MM.1S (cell line): ENCODE measurements around the gene JAK3.

Experiments used
- DNase-seq: peaks from one replicate; pipeline ENCODE4 v3.0.0-alpha.2; 2015
- H2AFZ ChIP-seq: fragments of 300-600 bp; sonication (generic); 2 replicates; pipeline ENCODE4 v1.6.0; 2016; ENCODE audit warnings: antibody characterized with exemption, low read length
- H3F3A ChIP-seq: fragments of 300-600 bp; sonication (generic); 2 replicates; pipeline ENCODE4 v1.6.1; 2016; ENCODE audit warnings: mild to moderate bottlenecking, antibody characterized with exemption, low read length, moderate library complexity, mixed read lengths; ENCODE audit not compliant: insufficient read depth
- H3K27ac ChIP-seq: fragments of 300-600 bp; sonication (generic); 2 replicates; pipeline ENCODE4 v1.5.1; 2016; ENCODE audit warnings: mild to moderate bottlenecking, low read length
- H3K27me3 ChIP-seq: fragments of 300-600 bp; sonication (generic); replicated peaks from 2 replicates; pipeline ENCODE4 v1.6.0; 2016; ENCODE audit warnings: low read length; ENCODE audit not compliant: insufficient read depth
- H3K36me3 ChIP-seq: fragments of 300-600 bp; sonication (generic); replicated peaks from 2 replicates; pipeline ENCODE4 v1.6.1; 2016; ENCODE audit warnings: mild to moderate bottlenecking, low read length, mixed read lengths; ENCODE audit not compliant: insufficient read depth
- H3K4me1 ChIP-seq: fragments of 300-600 bp; sonication (generic); 2 replicates; pipeline ENCODE4 v1.6.1; 2016; ENCODE audit warnings: low read length, mixed read lengths
- H3K4me2 ChIP-seq: fragments of 300-600 bp; sonication (generic); 2 replicates; pipeline ENCODE4 v1.6.0; 2016; ENCODE audit warnings: low read depth, low read length
- H3K4me3 ChIP-seq: fragments of 300-600 bp; sonication (generic); 2 replicates; pipeline ENCODE4 v1.5.1; 2016; ENCODE audit warnings: low read length, mixed read lengths
- H3K79me2 ChIP-seq: fragments of 300-600 bp; sonication (generic); 2 replicates; pipeline ENCODE4 v1.6.1; 2016; ENCODE audit warnings: mixed run types, low read length, mixed read lengths
- H3K9ac ChIP-seq: fragments of 300-600 bp; sonication (generic); 2 replicates; pipeline ENCODE4 v1.6.1; 2016; ENCODE audit warnings: low read length, mixed read lengths
- H3K9me2 ChIP-seq: fragments of 300-600 bp; sonication (generic); replicated peaks from 2 replicates; pipeline ENCODE4 v1.6.1; 2016; ENCODE audit warnings: mild to moderate bottlenecking, low read length, mixed read lengths; ENCODE audit not compliant: insufficient read depth
- H3K9me3 ChIP-seq: fragments of 300-600 bp; sonication (generic); replicated peaks from 2 replicates; pipeline ENCODE4 v1.6.1; 2016; ENCODE audit warnings: mild to moderate bottlenecking, low read length, mixed read lengths; ENCODE audit not compliant: insufficient read depth
- H4K20me1 ChIP-seq: fragments of 300-600 bp; sonication (generic); 2 replicates; pipeline ENCODE4 v1.6.1; 2016; ENCODE audit warnings: mild to moderate bottlenecking, low read length, moderate library complexity, mixed read lengths; ENCODE audit not compliant: insufficient read depth
- EZH2 ChIP-seq: fragments of 300-600 bp; sonication (generic); optimal IDR thresholded peaks from 2 replicates; pipeline ENCODE3; 2017; ENCODE audit warnings: low read depth, mild to moderate bottlenecking, antibody characterized with exemption, low read length, mixed read lengths
- EZH2phosphoT487 ChIP-seq: fragments of 300-600 bp; sonication (generic); IDR thresholded peaks from 2 replicates; pipeline ENCODE4 v1.6.1; 2018; ENCODE audit warnings: antibody characterized with exemption, low read length
- TF ChIP-seq, protein P1 (sequence below): fragments of 300-600 bp; sonication (generic); IDR thresholded peaks from 2 replicates; pipeline ENCODE4 v1.5.1; 2016; ENCODE audit warnings: antibody characterized with exemption, low read length, mixed read lengths

Gene JAK3

DNA sequence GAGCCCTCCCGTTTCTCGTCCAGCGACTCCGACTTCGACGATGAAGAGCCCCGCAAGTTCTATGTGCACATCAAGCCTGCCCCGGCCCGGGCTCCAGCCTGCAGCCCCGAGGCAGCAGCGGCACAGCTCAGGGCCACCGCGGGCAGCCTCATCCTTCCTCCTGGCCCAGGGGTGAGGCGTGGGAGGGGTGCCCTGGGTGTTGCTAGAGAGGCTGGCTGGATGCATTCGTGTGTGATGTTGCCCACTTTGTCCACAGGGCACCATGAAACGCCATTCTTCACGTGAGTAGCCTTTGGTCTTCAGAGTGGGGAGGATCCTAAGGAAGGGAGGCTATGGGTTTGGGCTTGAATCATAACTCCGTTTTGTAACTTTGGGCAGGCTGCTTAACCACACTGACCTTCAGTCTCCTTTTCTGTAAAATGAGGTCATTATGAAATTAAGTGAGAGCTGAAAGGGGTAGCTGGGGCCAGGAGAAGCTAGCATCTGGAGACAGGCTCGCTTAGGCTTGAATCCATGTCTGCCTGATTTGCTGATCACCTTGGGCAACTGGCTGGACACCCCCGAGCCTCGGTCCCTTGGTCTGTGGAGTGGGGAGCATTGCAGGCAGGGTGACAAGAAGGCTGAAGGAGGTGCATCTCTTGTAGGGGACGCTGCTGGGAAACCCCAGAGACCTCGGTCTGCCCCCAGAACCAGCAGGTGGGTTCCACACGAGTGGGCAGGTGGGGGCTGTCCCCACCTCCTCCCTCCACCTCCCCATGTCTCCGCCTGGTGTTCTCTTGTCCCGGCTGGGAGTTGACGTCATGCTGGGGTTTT lies 71.6 kb downstream of the JAK3 start:
- H3K4me3 ChIP-seq = no peak overlapping the region
- H3K27me3 ChIP-seq = no peaks in the 10 kb centered on the region
- DNase-seq = no peak
- H3K9me3 ChIP-seq = no peaks in the 10 kb centered on the region
- no peaks in the 10 kb centered on the region for H3K4me1 ChIP-seq
- no peak overlapping the region for H3K27ac ChIP-seq
- H3K9me2 ChIP-seq = no peaks in the 10 kb centered on the region
- no peaks in the 10 kb centered on the region for H4K20me1 ChIP-seq
- H3K36me3 ChIP-seq = no peaks in the 10 kb centered on the region
- no peaks in the 10 kb centered on the region for H3K79me2 ChIP-seq
- H3K4me2 ChIP-seq = no peak overlapping the region
- H3K9ac ChIP-seq = no peak overlapping the region
- no peaks in the 10 kb centered on the region for H3F3A ChIP-seq
- TF ChIP-seq, protein P1, sequence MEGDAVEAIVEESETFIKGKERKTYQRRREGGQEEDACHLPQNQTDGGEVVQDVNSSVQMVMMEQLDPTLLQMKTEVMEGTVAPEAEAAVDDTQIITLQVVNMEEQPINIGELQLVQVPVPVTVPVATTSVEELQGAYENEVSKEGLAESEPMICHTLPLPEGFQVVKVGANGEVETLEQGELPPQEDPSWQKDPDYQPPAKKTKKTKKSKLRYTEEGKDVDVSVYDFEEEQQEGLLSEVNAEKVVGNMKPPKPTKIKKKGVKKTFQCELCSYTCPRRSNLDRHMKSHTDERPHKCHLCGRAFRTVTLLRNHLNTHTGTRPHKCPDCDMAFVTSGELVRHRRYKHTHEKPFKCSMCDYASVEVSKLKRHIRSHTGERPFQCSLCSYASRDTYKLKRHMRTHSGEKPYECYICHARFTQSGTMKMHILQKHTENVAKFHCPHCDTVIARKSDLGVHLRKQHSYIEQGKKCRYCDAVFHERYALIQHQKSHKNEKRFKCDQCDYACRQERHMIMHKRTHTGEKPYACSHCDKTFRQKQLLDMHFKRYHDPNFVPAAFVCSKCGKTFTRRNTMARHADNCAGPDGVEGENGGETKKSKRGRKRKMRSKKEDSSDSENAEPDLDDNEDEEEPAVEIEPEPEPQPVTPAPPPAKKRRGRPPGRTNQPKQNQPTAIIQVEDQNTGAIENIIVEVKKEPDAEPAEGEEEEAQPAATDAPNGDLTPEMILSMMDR = no peak
- TF ChIP-seq EZH2 (no peak), EZH2phosphoT487 (no peak)
- no peak overlapping the region for H2AFZ ChIP-seq

DNA sequence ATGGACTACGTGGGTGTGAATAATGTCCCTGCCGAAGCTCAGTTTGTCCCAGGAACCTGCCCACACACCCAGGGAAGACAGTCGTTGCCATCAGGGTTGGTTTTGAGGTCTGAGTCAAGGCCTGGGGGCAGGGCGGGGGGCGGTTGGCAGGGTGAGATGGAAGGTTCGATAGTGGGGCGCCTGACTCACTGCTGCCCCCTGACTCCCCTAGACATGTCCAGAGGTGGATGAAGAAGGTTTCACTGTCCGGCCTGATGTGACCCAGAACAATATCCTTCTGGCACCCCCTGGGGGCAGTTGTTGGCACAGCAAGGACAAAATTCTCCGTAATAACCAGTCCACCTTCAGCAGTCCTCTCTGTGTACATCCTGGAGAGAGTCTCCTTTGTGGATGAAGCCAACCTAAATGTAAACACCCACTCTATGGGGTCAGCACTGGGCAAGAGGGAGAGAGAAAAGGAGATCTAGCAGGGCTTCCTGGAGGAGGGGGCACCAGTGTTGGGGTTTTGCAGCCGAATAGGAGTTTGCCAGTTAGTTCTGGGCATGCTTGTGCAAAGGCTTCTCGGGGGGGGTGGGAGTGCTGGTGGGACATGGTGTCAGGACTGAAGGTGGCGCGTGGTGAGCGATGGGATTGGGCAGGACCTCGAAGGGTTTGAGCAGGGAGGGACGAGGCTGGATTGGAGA lies 72.4 kb downstream of the JAK3 start:
- Histone ChIP-seq H3K27ac (no peak overlapping the region), H2AFZ (no peak overlapping the region), H3K4me1 (no peaks in the 10 kb centered on the region), H3K9me3 (no peaks in the 10 kb centered on the region), H3K4me3 (no peak overlapping the region), H3K4me2 (no peak overlapping the region), H3K27me3 (no peaks in the 10 kb centered on the region), H3K9ac (no peak overlapping the region), H3K79me2 (no peaks in the 10 kb centered on the region), H4K20me1 (no peaks in the 10 kb centered on the region), H3F3A (no peaks in the 10 kb centered on the region), H3K36me3 (no peaks in the 10 kb centered on the region), H3K9me2 (no peaks in the 10 kb centered on the region)
- peak; percentile 28 for DNase-seq
- no peak for TF ChIP-seq EZH2phosphoT487
- TF ChIP-seq, protein P1 = peak; percentile 72
